Smooth muscle cell (in vitro differentiated cells): Measurements from ENCODE around the gene GREB1. TPM values are rescaled to one million over a fixed set of nuclear protein-coding genes. Genes with fewer than 3 reads are reported as not detected.

Source experiments
- DNase-seq: peaks from one replicate; lab custom pipeline; 2025; ENCODE audit not compliant: unreplicated experiment; lab: John Stamatoyannopoulos, UW
- H2AFZ ChIP-seq: fragments of 200-600 bp; sonication (generic); 2 replicates; pipeline ENCODE4 v1.6.0; 2016; ENCODE audit warnings: antibody characterized with exemption, low read depth, mild to moderate bottlenecking
- H3F3A ChIP-seq: fragments of 200-600 bp; sonication (generic); 2 replicates; pipeline ENCODE4 v1.6.0; 2017; ENCODE audit warnings: antibody characterized with exemption, low read depth
- H3K27ac ChIP-seq: fragments of 200-600 bp; sonication (generic); 2 replicates; pipeline ENCODE4 v1.5.1; 2016; ENCODE audit warnings: low read depth, mild to moderate bottlenecking
- H3K27me3 ChIP-seq: fragments of 200-600 bp; sonication (generic); 2 replicates; pipeline ENCODE4 v1.6.1; 2016; ENCODE audit warnings: low read depth, mild to moderate bottlenecking
- H3K36me3 ChIP-seq: fragments of 200-600 bp; sonication (generic); 2 replicates; pipeline ENCODE4 v1.5.1; 2016; ENCODE audit warnings: low read depth
- H3K4me1 ChIP-seq: fragments of 200-600 bp; sonication (generic); 2 replicates; pipeline ENCODE4 v1.5.1; 2016; ENCODE audit warnings: low read depth
- H3K4me2 ChIP-seq: fragments of 200-600 bp; sonication (generic); 2 replicates; pipeline ENCODE4 v1.6.0; 2016; ENCODE audit warnings: mild to moderate bottlenecking
- H3K4me3 ChIP-seq: fragments of 200-600 bp; sonication (generic); 2 replicates; pipeline ENCODE4 v1.5.1; 2016; ENCODE audit warnings: mild to moderate bottlenecking
- H3K79me2 ChIP-seq: fragments of 200-600 bp; sonication (generic); 2 replicates; pipeline ENCODE4 v1.6.0; 2016; ENCODE audit warnings: low read depth, mild to moderate bottlenecking
- H3K9ac ChIP-seq: fragments of 200-600 bp; sonication (generic); 2 replicates; pipeline ENCODE4 v1.6.0; 2016; ENCODE audit warnings: low read depth
- H3K9me3 ChIP-seq: fragments of 200-600 bp; sonication (generic); replicated peaks from 2 replicates; pipeline ENCODE4 v1.5.1; 2016; ENCODE audit warnings: low read depth
- H4K20me1 ChIP-seq: fragments of 200-600 bp; sonication (generic); 2 replicates; pipeline ENCODE4 v1.6.0; 2016; ENCODE audit warnings: low read depth
- WGBS: methylation state at CpG from one replicate; pipeline ENCODE4 v1.1.7; 2016; ENCODE audit warnings: low lambda C conversion rate; 5-methylcytosine and 5-hydroxymethylcytosine counted together
- polyA plus RNA-seq: library from polyadenylated mRNA; unstranded; fragments of >200 nt; fragmentation: Nextera tagmentation; extraction: Ambion mirVana; gene quantifications from 2 replicates; pipeline ENCODE4 v1.2.1, GENCODE V29; 2016
- total RNA-seq: library from RNA; depleted of rRNA; stranded (reverse); fragments of >200 nt; gene quantifications from 2 replicates; pipeline ENCODE4 v1.2.3, GENCODE V29; 2014
- TF ChIP-seq, protein P1 (sequence below): fragments of 200-600 bp; sonication (generic); IDR thresholded peaks from 2 replicates; pipeline ENCODE4 v1.5.1; 2017; ENCODE audit warnings: borderline replicate concordance, mild to moderate bottlenecking, antibody characterized with exemption; ENCODE audit not compliant: insufficient read depth, poor library complexity, severe bottlenecking

GREB1 gene
- total and polyA plus RNA-seq, 2 experiments from 2014 or later: 1.7 to 4.3 TPM

GRCh38 chr2:11530864-11531465 lies 2.9 kb upstream of the GREB1 start:
- H2AFZ ChIP-seq: no peak overlapping the region
- H3K9me3 ChIP-seq: no peaks in the 10 kb centered on the region
- H3F3A ChIP-seq: peaks cover 4% of the 10 kb centered on the region
- no peak for DNase-seq
- no peak overlapping the region for H3K27ac ChIP-seq
- TF ChIP-seq, protein P1, sequence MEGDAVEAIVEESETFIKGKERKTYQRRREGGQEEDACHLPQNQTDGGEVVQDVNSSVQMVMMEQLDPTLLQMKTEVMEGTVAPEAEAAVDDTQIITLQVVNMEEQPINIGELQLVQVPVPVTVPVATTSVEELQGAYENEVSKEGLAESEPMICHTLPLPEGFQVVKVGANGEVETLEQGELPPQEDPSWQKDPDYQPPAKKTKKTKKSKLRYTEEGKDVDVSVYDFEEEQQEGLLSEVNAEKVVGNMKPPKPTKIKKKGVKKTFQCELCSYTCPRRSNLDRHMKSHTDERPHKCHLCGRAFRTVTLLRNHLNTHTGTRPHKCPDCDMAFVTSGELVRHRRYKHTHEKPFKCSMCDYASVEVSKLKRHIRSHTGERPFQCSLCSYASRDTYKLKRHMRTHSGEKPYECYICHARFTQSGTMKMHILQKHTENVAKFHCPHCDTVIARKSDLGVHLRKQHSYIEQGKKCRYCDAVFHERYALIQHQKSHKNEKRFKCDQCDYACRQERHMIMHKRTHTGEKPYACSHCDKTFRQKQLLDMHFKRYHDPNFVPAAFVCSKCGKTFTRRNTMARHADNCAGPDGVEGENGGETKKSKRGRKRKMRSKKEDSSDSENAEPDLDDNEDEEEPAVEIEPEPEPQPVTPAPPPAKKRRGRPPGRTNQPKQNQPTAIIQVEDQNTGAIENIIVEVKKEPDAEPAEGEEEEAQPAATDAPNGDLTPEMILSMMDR: no peak
- WGBS: 92% methylated on average over 6 of the region's 6 CpGs
- H3K36me3 ChIP-seq: no peaks in the 10 kb centered on the region
- no peaks in the 10 kb centered on the region for H4K20me1 ChIP-seq
- H3K27me3 ChIP-seq: no peaks in the 10 kb centered on the region
- H3K4me1 ChIP-seq: peaks cover 5% of the 10 kb centered on the region
- no peak overlapping the region for H3K4me3 ChIP-seq
- H3K9ac ChIP-seq: no peak overlapping the region
- no peaks in the 10 kb centered on the region for H3K79me2 ChIP-seq
- no peak overlapping the region for H3K4me2 ChIP-seq

DNA sequence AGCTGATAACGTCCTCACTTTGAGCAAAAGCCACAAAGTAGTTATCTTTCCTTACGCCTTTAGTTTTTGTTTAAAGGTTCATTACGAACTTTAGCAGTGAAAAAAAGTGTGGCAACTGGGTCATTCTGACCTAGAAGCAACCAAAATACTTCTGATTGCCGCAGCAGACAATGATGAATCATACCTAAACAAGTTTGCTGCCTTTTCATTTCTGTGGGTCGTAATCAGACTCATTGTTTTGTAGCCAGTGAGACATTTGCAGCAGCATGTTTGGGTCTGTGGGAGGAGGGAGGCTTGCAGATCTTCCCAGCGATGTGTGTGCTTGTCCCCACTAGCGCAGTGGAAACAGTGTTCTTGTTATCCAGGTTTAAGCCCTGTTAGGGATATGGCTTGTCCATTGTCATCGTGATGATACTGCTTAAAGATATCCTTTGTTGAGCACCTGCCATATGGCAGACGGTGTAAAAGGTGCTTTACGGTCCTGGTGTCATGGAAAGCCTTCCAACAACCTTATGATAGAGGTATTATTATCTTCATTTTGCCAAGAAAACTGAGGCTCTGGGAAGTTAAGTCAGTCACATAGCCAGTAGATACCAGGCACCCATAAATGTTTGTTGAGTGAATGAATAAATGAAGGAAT lies 1.3 kb upstream of the GREB1 start:
- Histone ChIP-seq H2AFZ (peak overlapping the region; percentile 40), H4K20me1 (no peaks in the 10 kb centered on the region), H3F3A (peaks cover 4% of the 10 kb centered on the region), H3K4me2 (peak overlapping the region; percentile 82), H3K27me3 (no peaks in the 10 kb centered on the region), H3K9me3 (no peaks in the 10 kb centered on the region), H3K79me2 (no peaks in the 10 kb centered on the region), H3K4me3 (peak overlapping the region; percentile 11), H3K27ac (peak overlapping the region; percentile 74), H3K36me3 (no peaks in the 10 kb centered on the region), H3K9ac (peak overlapping the region; percentile 32), H3K4me1 (peaks cover 5% of the 10 kb centered on the region)
- no peak for DNase-seq
- WGBS: 19% methylated on average over 10 of the region's 10 CpGs
- TF ChIP-seq, protein P1: no peak

DNA sequence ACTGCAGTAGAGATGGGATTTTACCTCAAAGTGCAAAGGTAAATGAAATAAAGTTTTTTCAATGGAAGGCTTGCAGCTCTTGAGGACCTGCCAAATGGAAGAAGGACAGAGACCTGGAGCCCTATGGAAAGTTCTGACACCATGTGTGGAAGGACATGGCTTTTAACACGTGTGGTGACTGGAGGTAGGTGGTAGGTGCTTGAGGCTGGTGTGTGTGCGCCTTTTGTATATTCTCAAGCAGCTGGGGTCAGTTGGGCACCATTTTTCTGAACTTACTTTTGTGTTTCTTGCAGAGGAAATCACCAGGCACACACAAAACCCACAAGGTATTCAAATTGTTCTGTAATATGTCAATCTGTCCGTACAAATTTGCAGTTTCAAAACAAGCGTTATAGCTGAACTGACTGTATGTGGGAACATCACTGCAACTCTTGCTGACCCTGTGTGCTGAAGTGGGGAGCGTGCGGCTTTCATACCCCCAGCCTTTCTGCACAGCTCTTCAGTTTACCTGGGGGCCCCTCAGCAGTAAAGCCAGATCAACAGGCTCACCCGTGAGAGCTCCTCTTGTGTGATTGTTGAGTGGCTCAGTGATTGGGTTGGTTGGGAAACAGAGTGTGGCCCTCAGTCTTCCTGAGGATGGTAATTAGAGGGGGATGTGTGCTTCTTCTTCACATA lies 363 bp downstream of the GREB1 start:
- DNase-seq: no peak

More for the DNA sequence above, 363 bp downstream of the GREB1 start:
- TF ChIP-seq, protein P1: no peak
- Histone ChIP-seq H3K79me2 (no peaks in the 10 kb centered on the region), H3K27ac (no peak overlapping the region), H3K4me3 (no peak overlapping the region), H3K9ac (no peak overlapping the region), H3K4me1 (peaks cover 5% of the 10 kb centered on the region), H3K4me2 (peak overlapping the region; percentile 10), H3K9me3 (no peaks in the 10 kb centered on the region), H4K20me1 (no peaks in the 10 kb centered on the region), H2AFZ (no peak overlapping the region), H3K36me3 (no peaks in the 10 kb centered on the region), H3F3A (peaks cover 4% of the 10 kb centered on the region), H3K27me3 (no peaks in the 10 kb centered on the region)
- WGBS: 84% methylated on average over 7 of the region's 7 CpGs
